PC-9 (cell line): ENCODE results near the gene CDK18.

Experiments used
- CTCF ChIP-seq: fragments of 200-600 bp; sonication (generic); conservative IDR thresholded peaks from 2 replicates; pipeline ENCODE4 v1.6.1; 2017; ENCODE audit warnings: mixed run types, antibody characterized with exemption, mild to moderate bottlenecking, moderate library complexity
- EZH2 ChIP-seq: fragments of 200-600 bp; sonication (generic); IDR thresholded peaks from 2 replicates; pipeline ENCODE4 v1.8.0; 2017; ENCODE audit warnings: antibody characterized with exemption, low read depth

DNA sequence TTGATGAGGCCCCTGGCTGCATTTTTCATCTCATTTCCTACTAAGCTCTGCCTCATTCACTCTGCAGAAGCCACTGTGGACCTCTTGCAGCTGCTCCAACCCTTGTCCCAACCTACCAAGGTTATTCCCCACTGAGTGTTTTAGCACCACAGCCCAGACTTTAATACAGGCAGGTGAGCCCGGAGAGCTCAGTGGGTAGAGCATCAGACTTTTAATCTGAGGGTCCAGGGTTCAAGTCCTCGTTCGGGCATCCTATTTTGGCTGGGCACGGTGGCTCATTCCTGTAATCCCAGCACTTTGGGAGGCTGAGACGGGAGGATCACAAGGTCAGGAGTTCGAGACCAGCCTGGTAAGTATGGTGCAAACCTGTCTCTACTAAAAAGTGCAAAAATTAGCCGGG lies 30.5 kb upstream of the CDK18 start:
- no peak for TF ChIP-seq CTCF
- TF ChIP-seq EZH2: no peak
